H1 (cell line): ENCODE results near the gene NDRG4.

Source experiments
- EGR1 ChIP-seq: IDR thresholded peaks from 2 replicates; pipeline ENCODE4 v1.6.1; 2011; ENCODE audit warnings: low read depth, low read length, borderline replicate concordance
- EZH2 ChIP-seq: fragments of 200-600 bp; sonication (generic); IDR thresholded peaks from 2 replicates; pipeline ENCODE4 v1.7.1; 2012; ENCODE audit warnings: low read depth, mild to moderate bottlenecking, moderate library complexity, low read length, inconsistent platforms; ENCODE audit not compliant: severe bottlenecking
- POLR2AphosphoS5 ChIP-seq: IDR thresholded peaks from 2 replicates; pipeline ENCODE4 v1.6.1; 2011; ENCODE audit warnings: low read depth, low read length
- SIN3A ChIP-seq, 2 experiments: IDR thresholded peaks in 1 of 2; conservative IDR thresholded peaks in 1 of 2; 2 replicates each; pipeline ENCODE4 v1.6.1; 2011 to 2012; ENCODE audit warnings: low read length in 2 of 2, improper control_type of control experiment in 1 of 2, low read depth in 1 of 2, mild to moderate bottlenecking in 1 of 2
- TAF1 ChIP-seq: IDR thresholded peaks from 2 replicates; pipeline ENCODE4 v1.6.1; 2011; ENCODE audit warnings: mild to moderate bottlenecking, low read depth, low read length
- TF ChIP-seq, protein P1 (sequence below), 3 experiments: IDR thresholded peaks; 1 replicate in 2 of 3; 2 replicates in 1 of 3; pipeline versions ENCODE4 v1.5.1 to v1.6.1; 2011; ENCODE audit warnings: low read length in 3 of 3, mild to moderate bottlenecking in 3 of 3, inconsistent platforms in 2 of 3, low read depth in 1 of 3, moderate library complexity in 1 of 3; ENCODE audit not compliant: insufficient read depth in 1 of 3; ENCODE audit errors: control extremely low read depth in 1 of 3

DNA sequence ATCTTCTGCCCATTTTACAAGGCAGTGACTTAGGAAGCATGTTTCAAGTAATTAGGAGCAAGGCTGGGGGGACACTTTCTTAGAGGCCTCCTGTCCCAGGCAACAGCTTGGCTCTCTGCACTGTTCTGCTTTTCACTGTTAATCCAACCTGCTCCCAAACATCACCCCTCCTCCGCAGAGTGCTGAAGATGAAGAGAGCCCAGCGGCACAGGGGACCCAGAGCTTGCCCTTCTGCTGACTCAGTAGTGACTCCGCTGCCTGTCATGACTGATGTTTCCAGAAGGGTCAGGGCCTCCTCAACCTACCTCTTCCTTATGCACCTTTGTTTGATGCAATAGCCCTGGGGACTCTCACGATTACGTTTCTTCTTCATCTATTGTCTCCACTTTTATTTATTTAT, 38.9 kb upstream of the NDRG4 start:
- TF ChIP-seq TAF1 (no peak), SIN3A (conservative IDR thresholded peaks at IDR 0.05 in 1 of 2, IDR thresholded peaks at IDR 0.05 in 1 of 2; ENCODE audit: low read depth in 1 of 2, low read length in 2 of 2) (no peak), EZH2 (no peak), POLR2AphosphoS5 (no peak), EGR1 (no peak)
- TF ChIP-seq, protein P1, sequence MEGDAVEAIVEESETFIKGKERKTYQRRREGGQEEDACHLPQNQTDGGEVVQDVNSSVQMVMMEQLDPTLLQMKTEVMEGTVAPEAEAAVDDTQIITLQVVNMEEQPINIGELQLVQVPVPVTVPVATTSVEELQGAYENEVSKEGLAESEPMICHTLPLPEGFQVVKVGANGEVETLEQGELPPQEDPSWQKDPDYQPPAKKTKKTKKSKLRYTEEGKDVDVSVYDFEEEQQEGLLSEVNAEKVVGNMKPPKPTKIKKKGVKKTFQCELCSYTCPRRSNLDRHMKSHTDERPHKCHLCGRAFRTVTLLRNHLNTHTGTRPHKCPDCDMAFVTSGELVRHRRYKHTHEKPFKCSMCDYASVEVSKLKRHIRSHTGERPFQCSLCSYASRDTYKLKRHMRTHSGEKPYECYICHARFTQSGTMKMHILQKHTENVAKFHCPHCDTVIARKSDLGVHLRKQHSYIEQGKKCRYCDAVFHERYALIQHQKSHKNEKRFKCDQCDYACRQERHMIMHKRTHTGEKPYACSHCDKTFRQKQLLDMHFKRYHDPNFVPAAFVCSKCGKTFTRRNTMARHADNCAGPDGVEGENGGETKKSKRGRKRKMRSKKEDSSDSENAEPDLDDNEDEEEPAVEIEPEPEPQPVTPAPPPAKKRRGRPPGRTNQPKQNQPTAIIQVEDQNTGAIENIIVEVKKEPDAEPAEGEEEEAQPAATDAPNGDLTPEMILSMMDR (IDR thresholded peaks at IDR 0.05; ENCODE audit: control extremely low read depth in 1 of 3, insufficient read depth in 1 of 3, low read depth in 1 of 3, low read length in 3 of 3), result no peak
